Chondrocyte (in vitro differentiated cells): ENCODE results near the gene PPM1G. TPM values are rescaled to one million over a fixed set of nuclear protein-coding genes. Genes with fewer than 3 reads are reported as not detected.
A peak's percentile ranks its signal among the peaks of the same experiment; 100 is the strongest.

ENCODE experiments used
- DNase-seq: peaks from one replicate; pipeline ENCODE4 v3.0.0; 2021; ENCODE audit warnings: mixed read lengths, low spot score
- H3K27ac Mint-ChIP-seq: one replicate; pipeline ENCODE4 v1.8.0; 2021; ENCODE audit warnings: mild to moderate bottlenecking, moderate library complexity, mixed read lengths; ENCODE audit not compliant: unreplicated experiment
- H3K27me3 Mint-ChIP-seq: 2 replicates; pipeline ENCODE4 v1.8.0; 2021; ENCODE audit warnings: low read depth, mixed read lengths
- H3K36me3 Mint-ChIP-seq: 2 replicates; pipeline ENCODE4 v1.8.0; 2021; ENCODE audit warnings: low read depth, mixed read lengths
- H3K4me1 Mint-ChIP-seq: 2 replicates; pipeline ENCODE4 v1.8.0; 2021; ENCODE audit warnings: low read depth, mild to moderate bottlenecking, mixed read lengths
- H3K4me3 Mint-ChIP-seq: one replicate; pipeline ENCODE4 v1.8.0; 2021; ENCODE audit warnings: mild to moderate bottlenecking, moderate library complexity, mixed read lengths; ENCODE audit not compliant: unreplicated experiment
- H3K9me3 Mint-ChIP-seq: 2 replicates; pipeline ENCODE4 v1.8.0; 2021; ENCODE audit warnings: low read depth, mixed read lengths
- total RNA-seq: library from RNA; stranded (reverse); gene quantifications from 3 replicates; pipeline ENCODE4 v1.2.1, GENCODE V29; 2021
- TF ChIP-seq, protein P1 (sequence below): fragments of 200-600 bp; sonication (generic); IDR thresholded peaks from 2 replicates; pipeline ENCODE4 v1.5.0; 2021; ENCODE audit warnings: antibody characterized with exemption, mild to moderate bottlenecking, moderate library complexity

The PPM1G gene
- total RNA-seq, 1 donor from 2014 or later, result 55.7 TPM

DNA sequence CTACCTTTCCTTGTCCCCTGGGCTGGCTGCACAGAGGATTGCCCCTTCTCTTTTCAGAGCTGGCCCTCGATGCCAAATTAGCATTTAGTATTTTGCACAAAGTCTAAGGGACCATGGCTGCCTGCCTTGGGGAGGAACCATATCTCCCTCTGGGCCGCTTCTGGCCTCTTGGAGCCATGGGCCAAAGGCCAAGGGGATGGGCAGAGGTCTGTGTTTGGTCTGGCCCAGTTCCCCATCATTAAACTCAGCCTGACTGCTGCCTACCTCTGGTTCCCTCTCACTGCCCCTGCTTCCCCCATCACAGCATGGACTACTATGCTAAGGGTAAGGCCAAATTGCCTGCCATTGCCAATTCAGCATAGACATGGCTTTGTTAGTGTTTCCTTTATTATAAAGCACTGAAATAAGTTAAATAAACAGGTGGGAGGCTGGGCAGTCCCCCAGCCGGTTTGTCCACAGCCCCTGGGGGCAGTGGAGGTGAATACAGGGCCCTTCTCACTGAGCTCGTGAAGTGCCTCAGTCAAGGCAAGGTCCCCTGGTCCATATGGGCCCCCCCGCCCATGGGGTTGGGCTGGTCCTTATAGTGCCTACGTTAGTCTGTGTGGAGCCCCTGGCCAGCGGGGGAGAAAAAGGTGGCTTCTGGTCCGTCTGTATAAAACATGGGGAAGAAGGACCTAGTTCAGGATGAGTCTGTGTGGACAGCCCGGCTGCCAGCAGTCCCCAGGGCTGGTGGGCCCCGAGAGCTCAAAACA lies 32.3 kb downstream of the PPM1G start:
- no peak overlapping the region for H3K4me3 Mint-ChIP-seq
- TF ChIP-seq, protein P1, sequence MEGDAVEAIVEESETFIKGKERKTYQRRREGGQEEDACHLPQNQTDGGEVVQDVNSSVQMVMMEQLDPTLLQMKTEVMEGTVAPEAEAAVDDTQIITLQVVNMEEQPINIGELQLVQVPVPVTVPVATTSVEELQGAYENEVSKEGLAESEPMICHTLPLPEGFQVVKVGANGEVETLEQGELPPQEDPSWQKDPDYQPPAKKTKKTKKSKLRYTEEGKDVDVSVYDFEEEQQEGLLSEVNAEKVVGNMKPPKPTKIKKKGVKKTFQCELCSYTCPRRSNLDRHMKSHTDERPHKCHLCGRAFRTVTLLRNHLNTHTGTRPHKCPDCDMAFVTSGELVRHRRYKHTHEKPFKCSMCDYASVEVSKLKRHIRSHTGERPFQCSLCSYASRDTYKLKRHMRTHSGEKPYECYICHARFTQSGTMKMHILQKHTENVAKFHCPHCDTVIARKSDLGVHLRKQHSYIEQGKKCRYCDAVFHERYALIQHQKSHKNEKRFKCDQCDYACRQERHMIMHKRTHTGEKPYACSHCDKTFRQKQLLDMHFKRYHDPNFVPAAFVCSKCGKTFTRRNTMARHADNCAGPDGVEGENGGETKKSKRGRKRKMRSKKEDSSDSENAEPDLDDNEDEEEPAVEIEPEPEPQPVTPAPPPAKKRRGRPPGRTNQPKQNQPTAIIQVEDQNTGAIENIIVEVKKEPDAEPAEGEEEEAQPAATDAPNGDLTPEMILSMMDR, result no peak
- H3K27ac Mint-ChIP-seq, result peak overlapping the region; percentile 55
- H3K4me1 Mint-ChIP-seq, result peaks cover 44% of the 10 kb centered on the region
- no peaks in the 10 kb centered on the region for H3K27me3 Mint-ChIP-seq
- no peaks in the 10 kb centered on the region for H3K9me3 Mint-ChIP-seq
- DNase-seq, result no peak
- peaks cover 27% of the 10 kb centered on the region for H3K36me3 Mint-ChIP-seq

DNA sequence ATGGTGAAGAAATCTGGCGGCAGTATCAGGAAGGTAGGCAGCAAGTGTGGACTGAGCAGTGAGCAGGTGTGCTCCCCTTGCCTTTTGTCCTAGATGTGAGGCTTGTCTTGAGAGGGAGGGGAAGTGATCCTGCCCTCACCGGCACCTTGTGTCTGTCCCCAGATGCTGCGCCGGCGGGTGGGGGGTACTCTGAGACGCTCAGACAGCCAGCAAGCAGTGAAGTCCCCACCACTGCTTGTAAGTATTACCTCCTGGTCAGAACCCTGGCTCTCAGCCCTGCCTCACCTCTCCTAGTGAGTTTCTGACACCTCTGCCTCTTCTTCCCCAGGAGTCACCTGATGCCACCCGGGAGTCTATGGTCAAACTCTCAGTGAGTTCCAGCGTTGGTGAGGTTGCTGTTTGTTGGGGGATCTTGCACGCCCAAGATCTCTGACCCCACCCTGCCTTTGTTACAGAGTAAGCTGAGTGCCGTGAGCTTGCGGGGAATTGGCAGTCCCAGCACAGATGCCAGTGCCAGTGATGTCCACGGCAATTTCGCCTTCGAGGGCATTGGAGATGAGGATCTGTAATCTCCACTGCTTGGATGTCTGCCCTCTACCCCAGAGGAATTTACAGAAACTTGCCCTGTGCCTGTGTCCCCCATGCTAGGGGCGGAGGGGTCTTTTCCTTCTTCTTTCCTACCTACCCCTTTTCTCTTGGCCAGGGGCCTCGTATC lies 33.1 kb downstream of the PPM1G start:
- Mint-ChIP-seq H3K4me1 (peaks cover 47% of the 10 kb centered on the region), H3K9me3 (no peaks in the 10 kb centered on the region), H3K36me3 (peaks cover 27% of the 10 kb centered on the region), H3K27ac (no peak overlapping the region), H3K27me3 (no peaks in the 10 kb centered on the region), H3K4me3 (no peak overlapping the region)
- TF ChIP-seq, protein P1, result no peak
- no peak for DNase-seq

DNA sequence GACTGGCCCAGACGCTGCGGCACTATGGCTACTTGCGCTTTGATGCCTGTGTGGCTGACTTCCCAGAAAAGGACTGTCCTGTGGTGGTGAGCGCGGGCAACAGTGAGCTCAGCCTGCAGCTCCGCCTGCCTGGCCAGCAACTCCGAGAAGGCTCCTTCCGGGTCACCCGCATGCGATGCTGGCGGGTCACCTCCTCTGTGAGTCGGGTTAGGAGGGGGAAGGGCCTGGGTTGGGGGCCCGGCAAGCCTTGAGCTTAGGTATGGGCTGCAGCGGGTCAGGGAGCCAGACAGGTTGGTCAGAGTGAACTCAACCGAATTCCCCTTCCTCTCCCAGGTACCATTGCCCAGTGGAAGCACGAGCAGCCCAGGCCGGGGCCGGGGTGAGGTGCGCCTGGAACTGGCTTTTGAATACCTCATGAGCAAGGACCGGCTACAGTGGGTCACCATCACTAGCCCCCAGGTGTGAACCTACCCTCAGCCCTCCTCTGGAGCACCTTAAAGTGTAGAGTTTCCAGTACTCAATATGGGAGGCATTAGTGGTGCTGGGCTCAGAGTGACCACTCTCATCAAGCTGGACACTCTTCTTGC lies 33.8 kb downstream of the PPM1G start:
- Mint-ChIP-seq H3K4me3 (no peak overlapping the region), H3K27ac (no peak overlapping the region), H3K9me3 (no peaks in the 10 kb centered on the region), H3K27me3 (no peaks in the 10 kb centered on the region), H3K36me3 (peaks cover 24% of the 10 kb centered on the region), H3K4me1 (peaks cover 41% of the 10 kb centered on the region)
- TF ChIP-seq, protein P1, result no peak
- no peak for DNase-seq

DNA sequence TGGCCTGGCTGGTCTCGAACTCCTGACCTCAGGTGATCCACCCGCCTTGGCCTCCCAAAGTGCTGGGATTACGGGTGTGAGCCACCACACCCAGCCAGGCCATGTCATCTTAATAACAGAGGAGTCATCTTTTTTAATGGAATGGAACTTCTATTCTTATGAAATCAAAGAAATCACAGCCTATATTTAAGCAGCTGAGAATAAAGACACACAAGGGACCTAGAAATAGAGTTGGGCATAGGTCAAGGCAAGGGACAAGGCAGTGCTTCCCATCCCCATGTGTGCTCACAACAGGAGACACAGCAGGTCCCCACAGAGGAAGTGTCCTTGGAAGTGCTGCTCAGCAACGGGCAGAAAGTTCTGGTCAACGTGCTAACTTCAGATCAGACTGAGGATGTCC lies 35.8 kb downstream of the PPM1G start:
- Mint-ChIP-seq H3K9me3 (no peaks in the 10 kb centered on the region), H3K27me3 (no peaks in the 10 kb centered on the region), H3K36me3 (peaks cover 26% of the 10 kb centered on the region), H3K27ac (peak overlapping the region; percentile 8), H3K4me3 (no peak overlapping the region), H3K4me1 (peaks cover 39% of the 10 kb centered on the region)
- TF ChIP-seq, protein P1, result no peak
- DNase-seq, result no peak

DNA sequence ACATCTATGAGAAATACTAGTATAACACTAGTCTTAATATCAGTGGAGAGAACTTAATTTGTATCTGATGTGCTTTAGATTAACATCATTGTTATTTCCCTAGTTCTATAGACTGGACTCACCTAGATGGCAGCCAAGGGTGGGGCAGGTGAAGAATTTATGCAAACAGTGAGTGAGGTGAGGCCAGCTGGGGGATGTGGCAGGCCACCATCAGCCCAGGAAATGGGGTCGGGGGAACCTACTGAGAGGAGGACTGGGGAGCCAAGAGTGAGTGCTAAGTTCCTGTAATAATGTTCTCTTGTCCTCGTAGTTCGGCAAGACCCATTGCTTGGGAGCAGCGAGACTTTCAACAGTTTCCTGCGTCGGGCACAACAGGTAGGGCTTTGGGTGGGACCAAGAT lies 36.5 kb downstream of the PPM1G start:
- H3K4me1 Mint-ChIP-seq, result peaks cover 35% of the 10 kb centered on the region
- peaks cover 26% of the 10 kb centered on the region for H3K36me3 Mint-ChIP-seq
- H3K27me3 Mint-ChIP-seq, result no peaks in the 10 kb centered on the region
- no peak overlapping the region for H3K4me3 Mint-ChIP-seq
- TF ChIP-seq, protein P1, result no peak
- H3K9me3 Mint-ChIP-seq, result no peaks in the 10 kb centered on the region
- peak overlapping the region; percentile 45 for H3K27ac Mint-ChIP-seq
- DNase-seq, result no peak
